ENCODE measurements around the gene CREB5. TPM values are rescaled to one million over a fixed set of nuclear protein-coding genes. Genes with fewer than 3 reads are reported as not detected.

Gene CREB5
- total RNA-seq, 1 experiment from 2014 or later, result 40.5 TPM

DNA sequence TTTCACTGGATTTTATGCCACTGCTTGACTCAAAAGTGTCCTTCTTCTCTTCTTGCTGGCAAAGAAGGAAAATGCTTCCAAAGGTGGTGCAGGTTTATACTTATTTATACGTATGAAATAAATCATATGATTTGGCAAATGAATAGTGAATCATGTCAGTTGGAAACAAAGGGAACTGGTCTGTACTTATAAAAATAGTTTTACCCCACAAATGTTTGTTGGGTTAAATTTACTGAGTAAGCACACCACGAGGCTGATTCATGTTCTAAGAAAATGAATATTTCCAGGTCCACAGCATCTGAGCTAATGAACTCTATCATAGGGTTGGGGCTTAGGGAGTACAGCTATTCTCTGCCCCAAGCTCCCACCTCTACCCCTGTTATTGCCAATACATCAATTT, 313.6 kb downstream of the CREB5 start:
- DNase-seq (ENCODE audit: unreplicated experiment), result no peak
- intact Hi-C loops (cut with micrococcal nuclease), result no loop called here
- POLR2A ChIA-PET, result interaction anchor here (1.4 kb wide), 1 partner anchor 320 kb away, joined by 3 read pairs; no protein-coding TSS in a partner anchor
- Mint-ChIP-seq H3K9me3 (ENCODE audit: unreplicated experiment) (no peaks in the 10 kb centered on the region), H3K36me3 (ENCODE audit: insufficient read depth, unreplicated experiment) (peaks cover 10% of the 10 kb centered on the region), H3K27ac (ENCODE audit: low read depth, unreplicated experiment) (no peak overlapping the region), H3K27me3 (ENCODE audit: insufficient read depth, unreplicated experiment) (no peaks in the 10 kb centered on the region), H3K4me1 (ENCODE audit: insufficient read depth, unreplicated experiment) (no peaks in the 10 kb centered on the region), H3K4me3 (ENCODE audit: unreplicated experiment) (no peak overlapping the region)
- BruUV-seq (replicated peaks), result no TSS peak
- TF ChIP-seq, protein P1, sequence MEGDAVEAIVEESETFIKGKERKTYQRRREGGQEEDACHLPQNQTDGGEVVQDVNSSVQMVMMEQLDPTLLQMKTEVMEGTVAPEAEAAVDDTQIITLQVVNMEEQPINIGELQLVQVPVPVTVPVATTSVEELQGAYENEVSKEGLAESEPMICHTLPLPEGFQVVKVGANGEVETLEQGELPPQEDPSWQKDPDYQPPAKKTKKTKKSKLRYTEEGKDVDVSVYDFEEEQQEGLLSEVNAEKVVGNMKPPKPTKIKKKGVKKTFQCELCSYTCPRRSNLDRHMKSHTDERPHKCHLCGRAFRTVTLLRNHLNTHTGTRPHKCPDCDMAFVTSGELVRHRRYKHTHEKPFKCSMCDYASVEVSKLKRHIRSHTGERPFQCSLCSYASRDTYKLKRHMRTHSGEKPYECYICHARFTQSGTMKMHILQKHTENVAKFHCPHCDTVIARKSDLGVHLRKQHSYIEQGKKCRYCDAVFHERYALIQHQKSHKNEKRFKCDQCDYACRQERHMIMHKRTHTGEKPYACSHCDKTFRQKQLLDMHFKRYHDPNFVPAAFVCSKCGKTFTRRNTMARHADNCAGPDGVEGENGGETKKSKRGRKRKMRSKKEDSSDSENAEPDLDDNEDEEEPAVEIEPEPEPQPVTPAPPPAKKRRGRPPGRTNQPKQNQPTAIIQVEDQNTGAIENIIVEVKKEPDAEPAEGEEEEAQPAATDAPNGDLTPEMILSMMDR (IDR thresholded peaks at IDR 0.05; ENCODE audit: unreplicated experiment), result no peak
- CTCF ChIA-PET, result interaction anchor here (1.7 kb wide), 1 partner anchor 429 kb away, joined by 6 read pairs; no protein-coding TSS in a partner anchor

DNA sequence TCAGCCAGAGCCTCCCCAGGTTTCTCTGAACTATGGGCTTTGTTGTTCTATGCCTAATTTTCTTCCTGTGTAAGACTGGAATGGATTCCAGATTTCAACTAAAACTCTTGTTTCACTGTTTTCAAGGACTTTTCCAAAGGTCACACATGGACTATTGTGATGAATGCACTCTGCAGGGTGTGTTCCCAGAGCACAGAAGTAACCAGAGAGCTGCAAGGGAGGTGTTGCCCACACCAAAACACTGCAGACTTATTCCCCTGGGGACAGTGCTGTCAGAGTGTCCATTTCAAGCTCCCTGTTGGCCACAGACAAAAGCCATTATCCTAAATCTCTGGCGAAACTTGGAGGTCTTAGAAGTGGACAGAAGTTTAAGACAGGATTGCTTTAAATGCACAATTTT, 314.2 kb downstream of the CREB5 start:
- POLR2A ChIA-PET, result interaction anchor here (0.9 to 1.4 kb wide), 2 partner anchors 12 to 321 kb away, joined by 3 to 4 read pairs; no protein-coding TSS in a partner anchor
- no peaks in the 10 kb centered on the region for H3K27me3 Mint-ChIP-seq (ENCODE audit: insufficient read depth, unreplicated experiment)
- intact Hi-C loops (cut with micrococcal nuclease), result no loop called here
- no TSS peak for BruUV-seq (replicated peaks)
- CTCF ChIA-PET, result interaction anchor here (0.6 to 1.7 kb wide), 2 partner anchors 183 to 429 kb away, joined by 4 to 6 read pairs; no protein-coding TSS in a partner anchor
- no peaks in the 10 kb centered on the region for H3K4me1 Mint-ChIP-seq (ENCODE audit: insufficient read depth, unreplicated experiment)
- H3K36me3 Mint-ChIP-seq (ENCODE audit: insufficient read depth, unreplicated experiment), result peaks cover 10% of the 10 kb centered on the region
- TF ChIP-seq, protein P1 (IDR thresholded peaks at IDR 0.05; ENCODE audit: unreplicated experiment), result no peak
- DNase-seq (ENCODE audit: unreplicated experiment), result no peak
- H3K27ac Mint-ChIP-seq (ENCODE audit: low read depth, unreplicated experiment), result no peak overlapping the region
- no peaks in the 10 kb centered on the region for H3K9me3 Mint-ChIP-seq (ENCODE audit: unreplicated experiment)
- H3K4me3 Mint-ChIP-seq (ENCODE audit: unreplicated experiment), result no peak overlapping the region

DNA sequence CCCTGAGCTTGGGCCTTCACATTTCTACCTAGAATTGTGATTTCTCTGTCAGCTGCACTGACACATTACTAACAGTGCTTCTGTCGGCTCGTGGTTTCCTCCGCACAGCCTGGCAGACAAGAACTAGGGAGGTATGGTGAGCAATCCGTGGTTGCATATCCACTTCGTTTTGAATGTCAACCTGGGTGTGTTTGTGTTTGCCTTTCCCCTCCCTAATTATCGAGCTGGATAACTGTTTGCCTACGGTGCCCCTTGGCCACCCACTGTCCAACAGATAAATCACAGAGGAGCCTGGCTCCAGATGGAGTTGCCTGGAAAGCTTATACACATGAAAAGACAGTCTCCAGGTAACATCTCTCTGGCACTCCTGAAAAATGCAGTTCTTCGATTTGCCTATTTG, 317.0 kb downstream of the CREB5 start:
- Mint-ChIP-seq H3K4me1 (ENCODE audit: insufficient read depth, unreplicated experiment) (peaks cover 19% of the 10 kb centered on the region), H3K36me3 (ENCODE audit: insufficient read depth, unreplicated experiment) (peaks cover 16% of the 10 kb centered on the region), H3K4me3 (ENCODE audit: unreplicated experiment) (no peak overlapping the region), H3K27me3 (ENCODE audit: insufficient read depth, unreplicated experiment) (no peaks in the 10 kb centered on the region), H3K9me3 (ENCODE audit: unreplicated experiment) (no peaks in the 10 kb centered on the region), H3K27ac (ENCODE audit: low read depth, unreplicated experiment) (no peak overlapping the region)
- no peak for DNase-seq (ENCODE audit: unreplicated experiment)
- intact Hi-C loops (cut with micrococcal nuclease), result no loop called here
- TF ChIP-seq, protein P1 (IDR thresholded peaks at IDR 0.05; ENCODE audit: unreplicated experiment), result no peak
- POLR2A ChIA-PET, result interaction anchor here (0.6 to 1.3 kb wide), 5 partner anchors 9 to 322 kb away, joined by 3 to 5 read pairs (median 4); no protein-coding TSS in a partner anchor
- CTCF ChIA-PET, result interaction anchor here (0.6 to 1.0 kb wide), 2 partner anchors 17 to 319 kb away, joined by 3 to 4 read pairs; no protein-coding TSS in a partner anchor
- no TSS peak for BruUV-seq (replicated peaks)

DNA sequence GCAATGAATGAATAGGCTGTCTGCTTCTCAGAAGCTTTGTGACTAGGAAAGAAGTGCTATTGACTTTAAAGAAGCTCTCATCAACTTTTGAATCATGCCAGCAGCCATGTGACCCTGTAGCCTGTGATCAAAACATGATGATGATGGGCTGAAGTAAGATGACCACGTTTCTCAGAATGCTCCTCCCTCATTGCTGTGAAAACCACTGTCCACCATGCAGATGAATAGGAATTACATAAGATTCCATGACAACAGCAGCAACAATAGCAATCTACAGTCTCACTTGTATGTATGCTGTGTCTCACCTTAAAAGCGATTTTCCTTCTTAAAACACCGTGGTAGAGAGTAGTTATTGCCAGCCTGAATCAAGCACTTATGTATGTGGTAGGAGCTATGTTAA, 317.4 kb downstream of the CREB5 start:
- ChIA-PET CTCF (interaction anchor here (0.6 to 1.0 kb wide), 3 partner anchors 16 to 320 kb away, joined by 3 to 4 read pairs (median 3); no protein-coding TSS in a partner anchor), POLR2A (interaction anchor here (0.6 to 1.3 kb wide), 4 partner anchors 9 to 323 kb away, joined by 3 to 5 read pairs (median 4); no protein-coding TSS in a partner anchor)
- Mint-ChIP-seq H3K27me3 (ENCODE audit: insufficient read depth, unreplicated experiment) (no peaks in the 10 kb centered on the region), H3K36me3 (ENCODE audit: insufficient read depth, unreplicated experiment) (peaks cover 16% of the 10 kb centered on the region), H3K4me3 (ENCODE audit: unreplicated experiment) (no peak overlapping the region), H3K4me1 (ENCODE audit: insufficient read depth, unreplicated experiment) (peaks cover 19% of the 10 kb centered on the region), H3K9me3 (ENCODE audit: unreplicated experiment) (no peaks in the 10 kb centered on the region), H3K27ac (ENCODE audit: low read depth, unreplicated experiment) (no peak overlapping the region)
- intact Hi-C loops (cut with micrococcal nuclease), result no loop called here
- TF ChIP-seq, protein P1 (IDR thresholded peaks at IDR 0.05; ENCODE audit: unreplicated experiment), result no peak
- BruUV-seq (replicated peaks), result no TSS peak
- DNase-seq (ENCODE audit: unreplicated experiment), result no peak
